Left lung (tissue), 10 donors: ENCODE data around the gene ALDH4A1. TPM values are rescaled to one million over a fixed set of nuclear protein-coding genes. Genes with fewer than 3 reads are reported as not detected.

Experiments used
- ATAC-seq: fragments of 200-7000 bp; cut with Tn5 transposase; one replicate; pipeline ENCODE4 v1.9.1; 2020; ENCODE audit warnings: moderate library complexity
- DNase-seq, 4 donors: peaks; one replicate each; pipeline ENCODE4 v3.0.0-alpha.2; 2013 to 2020
- H3K27ac ChIP-seq, 2 donors: fragments of 200-600 bp; sonication (generic) in 1 of 2; one replicate each; pipeline versions ENCODE4 v1.5.0 to v1.8.0; 2020 to 2021
- H3K27me3 ChIP-seq, 2 donors: fragments of 200-600 bp; sonication (generic) in 1 of 2; one replicate each; pipeline versions ENCODE4 v1.5.0 to v1.8.0; 2020 to 2021
- H3K36me3 ChIP-seq, 2 donors: fragments of 200-600 bp; sonication (generic) in 1 of 2; one replicate each; pipeline versions ENCODE4 v1.5.0 to v1.8.0; 2020 to 2021
- H3K4me1 ChIP-seq, 2 donors: fragments of 200-600 bp; one replicate each; pipeline ENCODE4 v1.8.0; 2021
- H3K4me3 ChIP-seq, 2 donors: fragments of 200-600 bp; sonication (generic) in 1 of 2; one replicate each; pipeline versions ENCODE4 v1.5.0 to v1.8.0; 2020 to 2021; ENCODE audit warnings: mild to moderate bottlenecking in 1 of 2
- H3K9me3 ChIP-seq, 2 donors: fragments of 200-600 bp; sonication (generic) in 1 of 2; one replicate each; pipeline versions ENCODE4 v1.5.0 to v1.8.0; 2020 to 2021
- CTCF ChIP-seq, 2 donors: fragments of 200-600 bp; sonication (generic) in 1 of 2; IDR thresholded peaks; one replicate each; pipeline versions ENCODE4 v1.5.0 to v1.8.0; 2021; ENCODE audit warnings: antibody characterized with exemption in 2 of 2
- intact Hi-C, 2 donors: fragments of 100-400 bp; cut with DNase I; formaldehyde crosslinking; loops; one replicate each; pipeline versions ENCODE4 v1.11.2 to v1.14.2; 2022
- polyA plus RNA-seq, 6 donors: library from polyadenylated mRNA; unstranded; fragments of 120-200 nt; gene quantifications; one replicate each; pipeline ENCODE4 v1.2.1, GENCODE V29; 2013; ENCODE audit not compliant: insufficient read length in 6 of 6
- total RNA-seq, 2 donors: library from RNA; stranded (reverse); fragmentation: NEBNext Ultra II Directional; extraction: Animal tissue kit (Norgen Biotek cat#: 25700); gene quantifications; one replicate each; pipeline ENCODE4 v1.2.1, GENCODE V29; 2021
- donor health status: DM: no; HTN: yes; CAD: no.
- donor health status: DM: no; HTN: no; CAD: no.

Gene ALDH4A1
- total and polyA plus RNA-seq, 8 donors = 11.3 to 21.1 (median 19.4) TPM

GRCh38 chr1:18939398-18940302 is 37.3 kb upstream of the ALDH4A1 start:
- H3K4me3 ChIP-seq = no peak overlapping the region
- intact Hi-C loops = no loop called here
- ATAC-seq = no peak
- H3K27me3 ChIP-seq = no peaks in the 10 kb centered on the region
- peaks cover 17 to 42% of the 10 kb centered on the region in 2 donors for H3K4me1 ChIP-seq
- no peaks in the 10 kb centered on the region for H3K36me3 ChIP-seq
- DNase-seq = no peak
- H3K9me3 ChIP-seq = no peaks in the 10 kb centered on the region
- H3K27ac ChIP-seq = no peak overlapping the region
- TF ChIP-seq CTCF (IDR thresholded peaks at IDR 0.05) = no peak

DNA sequence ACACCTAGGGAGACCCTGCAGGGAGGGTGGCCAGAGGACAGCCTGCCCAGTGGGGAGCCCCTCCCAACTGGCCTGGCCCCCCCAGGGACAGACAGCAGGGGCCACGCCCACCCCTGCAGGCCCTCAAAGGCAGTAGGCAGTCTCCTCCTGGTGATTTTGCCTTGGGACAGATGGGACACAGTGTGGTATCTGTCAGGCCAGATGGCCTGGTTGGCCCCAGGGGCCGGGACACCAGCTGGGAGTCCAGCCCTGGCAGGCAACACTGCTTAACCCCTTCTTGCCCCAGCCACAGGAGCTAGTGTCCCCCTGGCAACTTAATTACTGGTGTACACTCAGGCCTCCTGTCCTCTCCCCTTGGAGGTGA is 36.3 kb upstream of the ALDH4A1 start:
- H3K4me1 ChIP-seq = peaks cover 13 to 39% of the 10 kb centered on the region in 2 donors
- no peak for TF ChIP-seq CTCF (IDR thresholded peaks at IDR 0.05)
- no peaks in the 10 kb centered on the region for H3K36me3 ChIP-seq
- no peaks in the 10 kb centered on the region for H3K9me3 ChIP-seq
- intact Hi-C loops = no loop called here
- no peaks in the 10 kb centered on the region for H3K27me3 ChIP-seq
- H3K27ac ChIP-seq = no peak overlapping the region
- DNase-seq (no peak), ATAC-seq (no peak)
- H3K4me3 ChIP-seq = no peak overlapping the region

DNA sequence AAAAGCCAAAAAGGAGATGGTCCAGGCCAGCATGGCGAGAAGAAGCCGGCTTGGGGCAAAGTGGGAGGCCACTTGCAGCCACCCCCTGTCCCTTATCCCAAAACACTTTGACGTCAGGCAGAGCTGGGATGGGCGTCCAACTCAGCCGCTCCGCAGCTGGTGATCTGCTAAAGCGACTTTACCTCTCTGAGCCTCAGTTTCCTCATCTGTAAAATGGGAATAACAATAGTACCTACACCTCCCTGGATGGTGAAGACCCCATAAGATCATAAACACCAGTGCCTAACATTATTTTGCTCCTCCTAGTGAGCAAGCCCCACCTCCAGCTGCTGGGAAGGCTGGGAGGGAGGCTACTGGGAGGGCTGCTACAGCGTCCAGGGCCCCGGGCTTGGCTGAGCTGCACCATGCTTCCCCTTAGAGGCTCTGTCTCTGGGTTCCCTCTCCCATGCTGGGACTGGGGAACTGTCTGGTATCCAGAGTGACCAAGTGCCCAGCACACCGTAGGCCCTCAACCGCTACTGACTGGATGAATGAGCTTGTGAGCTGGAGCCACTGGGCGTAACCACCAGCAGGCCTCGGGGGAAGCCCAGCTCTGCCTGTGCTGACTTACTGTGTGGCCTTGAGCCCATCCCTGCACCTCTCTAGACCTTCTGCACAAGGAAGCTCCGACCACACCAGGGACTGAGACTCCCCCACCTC is 35.8 kb upstream of the ALDH4A1 start:
- Histone ChIP-seq H3K4me1 (peaks cover 13 to 41% of the 10 kb centered on the region in 2 donors), H3K27ac (no peak overlapping the region), H3K36me3 (no peaks in the 10 kb centered on the region), H3K9me3 (no peaks in the 10 kb centered on the region), H3K4me3 (no peak overlapping the region), H3K27me3 (no peaks in the 10 kb centered on the region)
- no peak for TF ChIP-seq CTCF (IDR thresholded peaks at IDR 0.05)
- DNase-seq = no peak
- no peak for ATAC-seq
- intact Hi-C loops = no loop called here

GRCh38 chr1:18937539-18937938 is 35.2 kb upstream of the ALDH4A1 start:
- peaks cover 13 to 38% of the 10 kb centered on the region in 2 donors for H3K4me1 ChIP-seq
- no peak for TF ChIP-seq CTCF (IDR thresholded peaks at IDR 0.05)

DNA sequence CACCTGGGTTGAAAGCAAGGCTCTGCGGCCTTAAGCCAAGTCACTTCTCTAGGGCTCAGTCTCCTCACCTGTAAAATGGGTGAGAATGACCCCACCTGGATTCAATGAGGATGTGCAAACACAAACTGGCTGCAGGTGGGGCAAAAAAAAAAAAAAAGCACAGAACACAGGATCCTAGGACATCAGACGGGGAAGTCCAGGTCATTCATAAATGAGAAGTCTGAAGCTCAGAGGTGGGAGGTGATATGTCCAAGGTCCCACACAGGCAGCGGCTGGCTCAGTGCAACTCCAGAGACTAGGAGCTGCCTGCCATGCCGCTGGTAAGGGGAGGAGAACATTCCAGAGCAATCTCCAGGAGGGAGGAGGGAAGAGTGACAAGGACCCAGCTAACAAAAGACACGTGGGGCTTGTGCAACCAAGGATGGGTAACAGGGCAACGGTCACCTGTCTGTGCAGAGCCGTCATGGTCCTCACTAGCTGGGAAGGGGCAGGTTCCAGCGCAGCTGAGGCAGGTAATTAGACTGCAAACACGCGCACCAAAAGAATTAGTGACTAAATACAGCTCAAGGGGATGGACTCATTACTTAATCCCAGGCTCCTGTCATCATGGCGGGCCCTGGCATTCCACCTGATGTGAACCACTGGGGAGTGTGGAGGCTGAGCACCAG is 34.6 kb upstream of the ALDH4A1 start:
- intact Hi-C loops = no loop called here
- H3K27me3 ChIP-seq = no peaks in the 10 kb centered on the region
- no peak for DNase-seq
- H3K9me3 ChIP-seq = no peaks in the 10 kb centered on the region
- no peak for TF ChIP-seq CTCF (IDR thresholded peaks at IDR 0.05)
- H3K4me3 ChIP-seq = no peak overlapping the region
- H3K36me3 ChIP-seq = no peaks in the 10 kb centered on the region
- H3K4me1 ChIP-seq = peaks cover 15 to 38% of the 10 kb centered on the region in 2 donors
- no peak overlapping the region for H3K27ac ChIP-seq
- ATAC-seq = no peak

More at GRCh38 chr1:18937539-18937938, 35.2 kb upstream of the ALDH4A1 start:
- no peak overlapping the region for H3K27ac ChIP-seq
- H3K9me3 ChIP-seq = no peaks in the 10 kb centered on the region
- no peaks in the 10 kb centered on the region for H3K27me3 ChIP-seq
- no peaks in the 10 kb centered on the region for H3K36me3 ChIP-seq
- no peak for ATAC-seq
- no peak overlapping the region for H3K4me3 ChIP-seq
- intact Hi-C loops = no loop called here
- no peak for DNase-seq
